K562 (cell line): ENCODE measurements around the gene TTC28. TPM values are rescaled to one million over a fixed set of nuclear protein-coding genes. Genes with fewer than 3 reads are reported as not detected.

ENCODE experiments used
- ATAC-seq: fragments of 200-7000 bp; cut with Tn5 transposase; 3 replicates; pipeline ENCODE4 v1.9.1; 2020; ENCODE audit warnings: moderate library complexity
- BruUV-seq: library from RNA; stranded (reverse); fragments of 400-500 nt; replicated peaks from 2 replicates; lab custom pipeline; 2021; lab: Mats Ljungman, UMichigan
- CTCF ChIA-PET: fragments of 300-600 bp; formaldehyde crosslinking; extraction: SDS; loops from one replicate; lab custom pipeline; 2021; ENCODE audit warnings: low intra/inter-chr PET ratio; lab: Yijun Ruan, JAX
- POLR2A ChIA-PET: fragments of 300-600, 350-650 bp; sonication (Branson Sonifier 250); formaldehyde crosslinking; extraction: SDS; loops from one replicate; lab custom pipeline; 2021; ENCODE audit warnings: antibody characterized with exemption, inconsistent platforms; lab: Yijun Ruan, JAX
- DNase-seq, 4 experiments: peaks; one replicate each; pipeline versions ENCODE4 v3.0.0 to v3.0.0-alpha.2; 2011 to 2018; ENCODE audit warnings: low spot score in 3 of 4, mixed read lengths in 3 of 4; ENCODE audit errors: extremely low read depth in 1 of 4
- FAIRE-seq: peaks from 2 replicates; lab custom pipeline; 2011; peaks lifted over from hg19 to GRCh38; lab: Jason Lieb, UNC
- H2AFZ ChIP-seq: 2 replicates; pipeline ENCODE4 v1.6.0; 2011; ENCODE audit warnings: low read depth, low read length, control low read depth, inconsistent platforms
- H3K27ac ChIP-seq: fragments of 200-600 bp; 3 replicates; pipeline ENCODE4 v1.8.0; 2011; ENCODE audit warnings: low read depth, mild to moderate bottlenecking, control low read depth, inconsistent platforms, low read length, moderate library complexity, mixed read lengths; ENCODE audit errors: extremely low read depth
- H3K27me3 ChIP-seq, 2 experiments: fragments of 300-600 bp in 1 of 2; 2 replicates in 1 of 2; 3 replicates in 1 of 2; pipeline versions ENCODE4 v1.6.0 to v1.8.0; 2011; ENCODE audit warnings: inconsistent platforms in 2 of 2, low read length in 2 of 2, mild to moderate bottlenecking in 1 of 2, mixed read lengths in 1 of 2, moderate library complexity in 1 of 2; ENCODE audit not compliant: control insufficient read depth in 2 of 2, insufficient read depth in 2 of 2
- H3K36me3 ChIP-seq: fragments of 300-600 bp; 3 replicates; pipeline ENCODE4 v1.8.0; 2011; ENCODE audit warnings: mild to moderate bottlenecking, low read length, inconsistent platforms; ENCODE audit not compliant: control insufficient read depth, insufficient read depth
- H3K4me1 ChIP-seq, 2 experiments: fragments of 200-600 bp in 1 of 2; replicated peaks in 1 of 2; 2 replicates in 1 of 2; 3 replicates in 1 of 2; pipeline versions ENCODE4 v1.5.1 to v1.8.0; 2011; ENCODE audit warnings: inconsistent platforms in 2 of 2, low read length in 2 of 2, mild to moderate bottlenecking in 1 of 2, mixed read lengths in 1 of 2, moderate library complexity in 1 of 2; ENCODE audit not compliant: control insufficient read depth in 2 of 2, insufficient read depth in 2 of 2
- H3K4me2 ChIP-seq: 2 replicates; pipeline ENCODE4 v1.6.1; 2011; ENCODE audit warnings: low read length, control low read depth, inconsistent platforms, mixed read lengths; ENCODE audit not compliant: insufficient read depth
- H3K4me3 ChIP-seq: fragments of 200-600 bp; sonication (generic), shearing (Covaris generic); 2 replicates; pipeline ENCODE4 v1.5.1; 2016; ENCODE audit warnings: control low read depth, inconsistent platforms
- H3K79me2 ChIP-seq: fragments of 200-600 bp; 3 replicates; pipeline ENCODE4 v1.8.0; 2011; ENCODE audit warnings: low read length, inconsistent platforms; ENCODE audit not compliant: control insufficient read depth, insufficient read depth
- H3K9ac ChIP-seq, 2 experiments: 2 replicates each; pipeline versions ENCODE4 v1.6.0 to v1.6.1; 2011; ENCODE audit warnings: low read depth in 2 of 2, low read length in 2 of 2, control low read depth in 1 of 2, inconsistent platforms in 1 of 2, mild to moderate bottlenecking in 1 of 2, mixed read lengths in 1 of 2; ENCODE audit not compliant: insufficient read depth in 1 of 2
- H3K9me1 ChIP-seq: one replicate; pipeline ENCODE4 v1.6.0; 2011; ENCODE audit warnings: inconsistent platforms, mild to moderate bottlenecking, low read length, moderate library complexity; ENCODE audit not compliant: control insufficient read depth, insufficient read depth
- H3K9me3 ChIP-seq: replicated peaks from 2 replicates; pipeline ENCODE4 v1.5.1; 2011; ENCODE audit warnings: low read depth, low read length, inconsistent platforms; ENCODE audit not compliant: control insufficient read depth, insufficient read depth
- H4K20me1 ChIP-seq: replicated peaks from 2 replicates; pipeline ENCODE4 v1.6.1; 2011; ENCODE audit warnings: low read length, inconsistent platforms, mixed read lengths; ENCODE audit not compliant: control insufficient read depth, insufficient read depth
- SAFB ChIP-seq: fragments of 200-400 bp; formaldehyde crosslinking; IDR thresholded peaks from 2 replicates; pipeline ENCODE4 v1.6.1; 2017; ENCODE audit warnings: low read depth, low read length, borderline replicate concordance
- SIX5 ChIP-seq, 2 experiments: IDR thresholded peaks; 2 replicates each; pipeline ENCODE4 v1.6.1; 2011; ENCODE audit warnings: low read length in 2 of 2, borderline replicate concordance in 1 of 2, low read depth in 1 of 2, mild to moderate bottlenecking in 1 of 2, moderate library complexity in 1 of 2; ENCODE audit not compliant: insufficient read depth in 1 of 2
- SMAD2 ChIP-seq: fragments of 150-350 bp; IDR thresholded peaks from 2 replicates; pipeline ENCODE4 v1.6.1; 2014; ENCODE audit warnings: low read depth, mild to moderate bottlenecking, low read length
- SNIP1 ChIP-seq: fragments of 450-650 bp; IDR thresholded peaks from 2 replicates; pipeline ENCODE4 v1.7.1; 2017; ENCODE audit warnings: low read depth, mild to moderate bottlenecking
- ZNF121 ChIP-seq: sonication (generic); formaldehyde crosslinking; conservative IDR thresholded peaks from 2 replicates; pipeline ENCODE4 v1.8.0; 2022; ENCODE audit warnings: missing genetic modification reagents
- WGBS: fragments of 100-300 bp; shearing (Covaris generic); methylation state at CpG from one replicate; pipeline ENCODE4 v1.1.6; 2016; ENCODE audit warnings: low coverage, mixed read lengths; ENCODE audit not compliant: insufficient coverage; ENCODE audit errors: missing lambda C conversion rate; 5-methylcytosine and 5-hydroxymethylcytosine counted together
- in situ Hi-C: fragments of 300-500 bp; cut with MboI; formaldehyde crosslinking; loops from 4 replicates; pipeline ENCODE4 v1.15.0; 2018; ENCODE audit warnings: inconsistent platforms, mixed read lengths
- intact Hi-C: fragments of 100-400 bp; cut with micrococcal nuclease; formaldehyde crosslinking; loops from 2 replicates; pipeline ENCODE4 v1.14.2; 2022
- polyA plus RNA-seq, 8 experiments: library from polyadenylated mRNA; depleted of rRNA in 4 of 8; stranded (reverse) in 5 of 8; unstranded in 3 of 8; fragments of >200 nt; fragmentation: Nextera tagmentation in 2 of 8; fragmentation: Illumina TruSeq in 1 of 8; extraction: Ambion mirVana in 2 of 8; extraction: Trizol in 1 of 8; gene quantifications; 2 replicates each; pipeline versions ENCODE4 v1.2.1 to v1.2.3, GENCODE V29; 2011 to 2014; ENCODE audit warnings: inconsistent platforms in 1 of 8, missing spikeins in 1 of 8
- total RNA-seq, 7 experiments: library from RNA; depleted of rRNA in 6 of 7; stranded (reverse); fragments of >200 nt in 6 of 7; fragmentation: Illumina TruSeq in 2 of 7; extraction: Trizol in 2 of 7; gene quantifications; 2 replicates each; pipeline versions ENCODE4 v1.2.1 to v1.2.3, GENCODE V29; 2011 to 2021; ENCODE audit warnings: low replicate concordance in 1 of 7
- TF ChIP-seq, protein P1 (sequence below), 3 experiments: IDR thresholded peaks in 2 of 3; conservative IDR thresholded peaks in 1 of 3; 2 replicates each; pipeline ENCODE4 v1.5.1; 2011 to 2012; ENCODE audit warnings: low read length in 3 of 3, mild to moderate bottlenecking in 3 of 3, control low read depth in 2 of 3, improper control_type of control experiment in 1 of 3, inconsistent platforms in 1 of 3, low read depth in 1 of 3, mixed read lengths in 1 of 3, moderate library complexity in 1 of 3; ENCODE audit not compliant: insufficient read depth in 2 of 3

The TTC28 gene
- total and polyA plus RNA-seq, 9 of the 15 experiments (the other 6 are each of a cell fraction or from before 2014, with no cell fraction given): 0.22 to 10.7 (median 3.1) TPM

DNA sequence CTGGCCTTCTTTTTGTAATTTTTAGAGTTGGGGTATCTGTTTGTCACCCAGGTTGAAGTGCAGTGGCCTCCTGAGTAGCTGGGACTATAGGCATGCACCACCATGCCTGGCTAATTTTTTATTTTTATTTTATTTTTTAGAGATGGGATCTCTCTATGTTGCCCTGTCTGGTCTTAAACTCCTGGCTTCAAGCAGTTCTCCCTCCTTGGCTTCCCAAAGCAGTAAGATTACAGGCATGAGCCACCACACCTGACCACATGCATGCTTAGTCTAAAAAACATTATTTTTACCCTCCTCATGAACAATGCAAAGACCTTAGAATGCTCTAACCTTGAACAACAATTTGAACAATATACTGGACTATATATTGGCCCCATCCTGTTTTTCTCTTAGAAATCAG lies 738.5 kb downstream of the TTC28 start:
- ChIA-PET CTCF (no interaction called here), POLR2A (interaction anchor here (0.6 to 1.4 kb wide), 2 partner anchors 11 to 21 kb away, joined by 3 read pairs; no protein-coding TSS in a partner anchor)
- no peak for DNase-seq
- no peak for FAIRE-seq
- Histone ChIP-seq H3K9me1 (no peaks in the 10 kb centered on the region), H3K4me3 (no peak overlapping the region), H3K4me2 (no peak overlapping the region), H2AFZ (no peak overlapping the region), H3K27me3 (no peaks in the 10 kb centered on the region), H3K9me3 (no peaks in the 10 kb centered on the region), H3K27ac (no peak overlapping the region), H4K20me1 (no peaks in the 10 kb centered on the region), H3K36me3 (no peaks in the 10 kb centered on the region), H3K4me1 (no peaks in the 10 kb centered on the region; a peak in 1 of 5 replicates), H3K9ac (no peak overlapping the region), H3K79me2 (no peaks in the 10 kb centered on the region)
- ATAC-seq: no peak
- TF ChIP-seq SAFB (no peak), ZNF121 (CRISPR knock-in tag) (peak; percentile 54)
- in situ Hi-C loops: no loop called here
- intact Hi-C loops: no loop called here
- BruUV-seq: no TSS peak

- H4K20me1 ChIP-seq: no peaks in the 10 kb centered on the region
- no peaks in the 10 kb centered on the region for H3K27me3 ChIP-seq
- no peak overlapping the region for H3K4me3 ChIP-seq
- no peaks in the 10 kb centered on the region for H3K9me3 ChIP-seq
- BruUV-seq: no TSS peak
- DNase-seq: no peak
- FAIRE-seq: no peak
- intact Hi-C loops: loop anchor here (10.0 kb wide), 1 partner anchor 53 kb away; no protein-coding TSS in a partner anchor
- no peak overlapping the region for H3K27ac ChIP-seq
- no peak overlapping the region for H3K4me2 ChIP-seq
- H3K9ac ChIP-seq: no peak overlapping the region
- TF ChIP-seq SIX5 (IDR thresholded peaks at IDR 0.05; ENCODE audit: borderline replicate concordance in 1 of 2, insufficient read depth in 1 of 2, low read depth in 1 of 2, low read length in 2 of 2) (no peak), SMAD2 (no peak), SNIP1 (no peak)
- TF ChIP-seq, protein P1, sequence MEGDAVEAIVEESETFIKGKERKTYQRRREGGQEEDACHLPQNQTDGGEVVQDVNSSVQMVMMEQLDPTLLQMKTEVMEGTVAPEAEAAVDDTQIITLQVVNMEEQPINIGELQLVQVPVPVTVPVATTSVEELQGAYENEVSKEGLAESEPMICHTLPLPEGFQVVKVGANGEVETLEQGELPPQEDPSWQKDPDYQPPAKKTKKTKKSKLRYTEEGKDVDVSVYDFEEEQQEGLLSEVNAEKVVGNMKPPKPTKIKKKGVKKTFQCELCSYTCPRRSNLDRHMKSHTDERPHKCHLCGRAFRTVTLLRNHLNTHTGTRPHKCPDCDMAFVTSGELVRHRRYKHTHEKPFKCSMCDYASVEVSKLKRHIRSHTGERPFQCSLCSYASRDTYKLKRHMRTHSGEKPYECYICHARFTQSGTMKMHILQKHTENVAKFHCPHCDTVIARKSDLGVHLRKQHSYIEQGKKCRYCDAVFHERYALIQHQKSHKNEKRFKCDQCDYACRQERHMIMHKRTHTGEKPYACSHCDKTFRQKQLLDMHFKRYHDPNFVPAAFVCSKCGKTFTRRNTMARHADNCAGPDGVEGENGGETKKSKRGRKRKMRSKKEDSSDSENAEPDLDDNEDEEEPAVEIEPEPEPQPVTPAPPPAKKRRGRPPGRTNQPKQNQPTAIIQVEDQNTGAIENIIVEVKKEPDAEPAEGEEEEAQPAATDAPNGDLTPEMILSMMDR (IDR thresholded peaks at IDR 0.05 in 2 of 3, conservative IDR thresholded peaks at IDR 0.05 in 1 of 3; ENCODE audit: insufficient read depth in 2 of 3, low read depth in 1 of 3, low read length in 3 of 3): peak in 1 of 3 experiments; percentile 16; a peak in 1 of 6 replicates
- no peaks in the 10 kb centered on the region for H3K9me1 ChIP-seq
- no peaks in the 10 kb centered on the region for H3K36me3 ChIP-seq
- no peak for ATAC-seq
- 67% methylated on average over 2 of the region's 2 CpGs for WGBS
- H2AFZ ChIP-seq: no peak overlapping the region
- in situ Hi-C loops: no loop called here
- POLR2A ChIA-PET: interaction anchor here (1.7 kb wide), 1 partner anchor 18 kb away, joined by 8 read pairs; the partner anchor contains the start of gene PITPNB
- CTCF ChIA-PET: no interaction called here
- no peaks in the 10 kb centered on the region; the same call in 2 of the 3 replicates for H3K79me2 ChIP-seq
- no peaks in the 10 kb centered on the region; a peak in 1 of 5 replicates for H3K4me1 ChIP-seq
Observed at GRCh38 chr22:27937453-27937852, 742.2 kb downstream of the TTC28 start.
